GM23338 (cell line): ENCODE data around the gene MCC. TPM values are rescaled to one million over a fixed set of nuclear protein-coding genes. Genes with fewer than 3 reads are reported as not detected.

Experiments used
- ATAC-seq: fragments of 200-7000 bp; cut with Tn5 transposase; 3 replicates; pipeline ENCODE4 v1.9.1; 2020
- DNase-seq: peaks from one replicate; pipeline ENCODE4 v3.0.0-alpha.2; 2015; ENCODE audit warnings: low spot score
- H2AFZ ChIP-seq: fragments of 200-600 bp; sonication (generic); 2 replicates; pipeline ENCODE4 v1.8.0; 2016; ENCODE audit warnings: antibody characterized with exemption, mild to moderate bottlenecking, moderate library complexity
- H3F3A ChIP-seq: fragments of 200-600 bp; sonication (generic); replicated peaks from 2 replicates; pipeline ENCODE4 v1.8.0; 2017; ENCODE audit warnings: antibody characterized with exemption, mixed run types, low read depth
- H3K27ac ChIP-seq: fragments of 200-600 bp; sonication (generic); 2 replicates; pipeline ENCODE4 v1.6.1; 2016; ENCODE audit warnings: low read depth
- H3K27me3 ChIP-seq: fragments of 200-600 bp; sonication (generic); 2 replicates; pipeline ENCODE4 v1.8.0; 2016; ENCODE audit warnings: mild to moderate bottlenecking, mixed run types, moderate library complexity; ENCODE audit not compliant: insufficient read depth
- H3K36me3 ChIP-seq: fragments of 200-600 bp; sonication (generic); 2 replicates; pipeline ENCODE4 v1.8.0; 2016; ENCODE audit warnings: mild to moderate bottlenecking; ENCODE audit not compliant: insufficient read depth
- H3K4me1 ChIP-seq: fragments of 200-600 bp; sonication (generic); 2 replicates; pipeline ENCODE4 v1.8.0; 2016; ENCODE audit warnings: mild to moderate bottlenecking, moderate library complexity; ENCODE audit not compliant: insufficient read depth
- H3K4me2 ChIP-seq: fragments of 200-600 bp; sonication (generic); 2 replicates; pipeline ENCODE4 v1.7.1; 2017; ENCODE audit warnings: mixed run types
- H3K4me3 ChIP-seq: fragments of 200-600 bp; sonication (generic); 2 replicates; pipeline ENCODE4 v1.6.1; 2016; ENCODE audit warnings: mixed run types
- H3K79me2 ChIP-seq: fragments of 200-600 bp; sonication (generic); replicated peaks from 2 replicates; pipeline ENCODE4 v1.8.0; 2017; ENCODE audit warnings: mild to moderate bottlenecking; ENCODE audit not compliant: insufficient read depth
- H3K9me2 ChIP-seq: fragments of 200-600 bp; sonication (generic); 2 replicates; pipeline ENCODE4 v1.8.0; 2017; ENCODE audit not compliant: insufficient read depth
- H4K20me1 ChIP-seq: fragments of 200-600 bp; sonication (generic); replicated peaks from 2 replicates; pipeline ENCODE4 v1.8.0; 2017; ENCODE audit warnings: mild to moderate bottlenecking; ENCODE audit not compliant: insufficient read depth
- H3K27ac Mint-ChIP-seq: 2 replicates; pipeline ENCODE4 v1.8.0; 2020; ENCODE audit warnings: inconsistent platforms, mild to moderate bottlenecking, moderate library complexity, mixed read lengths
- H3K27me3 Mint-ChIP-seq: 3 replicates; pipeline ENCODE4 v1.8.0; 2022; ENCODE audit warnings: low read depth, mild to moderate bottlenecking, moderate library complexity, mixed read lengths, inconsistent platforms; ENCODE audit not compliant: insufficient read depth, poor library complexity
- H3K36me3 Mint-ChIP-seq: 3 replicates; pipeline ENCODE4 v1.8.0; 2021; ENCODE audit warnings: low read depth, mild to moderate bottlenecking, inconsistent platforms, moderate library complexity, mixed read lengths
- H3K4me1 Mint-ChIP-seq: 3 replicates; pipeline ENCODE4 v1.8.0; 2020; ENCODE audit warnings: mild to moderate bottlenecking, inconsistent platforms, mixed read lengths
- H3K4me3 Mint-ChIP-seq: 3 replicates; pipeline ENCODE4 v1.8.0; 2021; ENCODE audit warnings: moderate library complexity, mild to moderate bottlenecking, inconsistent platforms, mixed read lengths
- H3K9me3 Mint-ChIP-seq: 3 replicates; pipeline ENCODE4 v1.8.0; 2020; ENCODE audit warnings: moderate library complexity, mild to moderate bottlenecking, inconsistent platforms, mixed read lengths
- CREB1 ChIP-seq: fragments of 250-450 bp; sonication (Bioruptor Pico); IDR thresholded peaks from 2 replicates; pipeline ENCODE4 v1.5.0; 2020; ENCODE audit warnings: low read depth, mild to moderate bottlenecking, moderate library complexity
- CTCF ChIP-seq, 2 experiments: fragments of 200-600 bp in 1 of 2; sonication (generic) in 1 of 2; conservative IDR thresholded peaks; 2 replicates each; pipeline versions ENCODE4 v1.5.1 to v1.6.1; 2016 to 2017; ENCODE audit warnings: antibody characterized with exemption in 2 of 2, low read depth in 2 of 2, mild to moderate bottlenecking in 2 of 2, moderate library complexity in 1 of 2
- EZH2 ChIP-seq: fragments of 200-600 bp; sonication (generic); IDR thresholded peaks from one replicate; pipeline ENCODE4 v1.8.0; 2017; ENCODE audit warnings: antibody characterized with exemption, mild to moderate bottlenecking, low read depth; ENCODE audit not compliant: unreplicated experiment
- EZH2phosphoT487 ChIP-seq: fragments of 200-600 bp; sonication (generic); IDR thresholded peaks from one replicate; pipeline ENCODE4 v1.8.1; 2018; ENCODE audit warnings: antibody characterized with exemption; ENCODE audit not compliant: unreplicated experiment
- JUNB ChIP-seq: IDR thresholded peaks from one replicate; pipeline ENCODE4 v1.6.1; 2016; ENCODE audit warnings: antibody characterized with exemption; ENCODE audit not compliant: unreplicated experiment
- ZNF114 ChIP-seq: fragments of 250-450 bp; sonication (Bioruptor Pico); IDR thresholded peaks from 2 replicates; pipeline ENCODE4 v1.5.0; 2020; ENCODE audit warnings: mild to moderate bottlenecking, moderate library complexity
- ZNF331 ChIP-seq: fragments of 250-450 bp; sonication (Bioruptor Pico); IDR thresholded peaks from 2 replicates; pipeline ENCODE4 v1.5.0; 2020; ENCODE audit warnings: low read depth, mild to moderate bottlenecking, moderate library complexity
- polyA plus RNA-seq: library from polyadenylated mRNA; unstranded; fragments of >200 nt; fragmentation: Nextera tagmentation; extraction: Ambion mirVana; gene quantifications from 2 replicates; pipeline ENCODE4 v1.2.1, GENCODE V29; 2016
- total RNA-seq: library from RNA; depleted of rRNA; stranded (reverse); fragments of >200 nt; shearing (Covaris generic); gene quantifications from 2 replicates; pipeline ENCODE4 v1.2.3, GENCODE V29; 2014
- TF ChIP-seq, protein P1 (sequence below): IDR thresholded peaks from one replicate; pipeline ENCODE4 v1.6.1; 2018; ENCODE audit warnings: antibody characterized with exemption; ENCODE audit not compliant: unreplicated experiment

MCC gene
- total and polyA plus RNA-seq, 2 experiments from 2014 or later = 3.8 to 10.1 TPM

- H3K27ac Mint-ChIP-seq = no peak overlapping the region
- peaks cover 71% of the 10 kb centered on the region for H3K4me1 ChIP-seq
These were observed 214.3 kb downstream of the MCC start for GRCh38 chr5:113273948-113274347.

More at GRCh38 chr5:113273948-113274347, 214.3 kb downstream of the MCC start:
- no peaks in the 10 kb centered on the region; the same call in 1 of the 2 replicates for H3F3A ChIP-seq
- H3K27me3 ChIP-seq = no peaks in the 10 kb centered on the region
- Mint-ChIP-seq H3K4me3 (no peak overlapping the region), H3K9me3 (no peaks in the 10 kb centered on the region), H3K27me3 (peaks cover 9% of the 10 kb centered on the region), H3K36me3 (no peaks in the 10 kb centered on the region), H3K4me1 (peaks cover 68% of the 10 kb centered on the region)
- no peak for DNase-seq
- H4K20me1 ChIP-seq = no peaks in the 10 kb centered on the region
- no peak for ATAC-seq
- no peak for TF ChIP-seq EZH2phosphoT487
- no peak for TF ChIP-seq ZNF114 (CRISPR knock-in tag)
- no peak for TF ChIP-seq CTCF (conservative IDR thresholded peaks at IDR 0.05; ENCODE audit: low read depth in 2 of 2)
- no peak for TF ChIP-seq JUNB
- TF ChIP-seq, protein P1, sequence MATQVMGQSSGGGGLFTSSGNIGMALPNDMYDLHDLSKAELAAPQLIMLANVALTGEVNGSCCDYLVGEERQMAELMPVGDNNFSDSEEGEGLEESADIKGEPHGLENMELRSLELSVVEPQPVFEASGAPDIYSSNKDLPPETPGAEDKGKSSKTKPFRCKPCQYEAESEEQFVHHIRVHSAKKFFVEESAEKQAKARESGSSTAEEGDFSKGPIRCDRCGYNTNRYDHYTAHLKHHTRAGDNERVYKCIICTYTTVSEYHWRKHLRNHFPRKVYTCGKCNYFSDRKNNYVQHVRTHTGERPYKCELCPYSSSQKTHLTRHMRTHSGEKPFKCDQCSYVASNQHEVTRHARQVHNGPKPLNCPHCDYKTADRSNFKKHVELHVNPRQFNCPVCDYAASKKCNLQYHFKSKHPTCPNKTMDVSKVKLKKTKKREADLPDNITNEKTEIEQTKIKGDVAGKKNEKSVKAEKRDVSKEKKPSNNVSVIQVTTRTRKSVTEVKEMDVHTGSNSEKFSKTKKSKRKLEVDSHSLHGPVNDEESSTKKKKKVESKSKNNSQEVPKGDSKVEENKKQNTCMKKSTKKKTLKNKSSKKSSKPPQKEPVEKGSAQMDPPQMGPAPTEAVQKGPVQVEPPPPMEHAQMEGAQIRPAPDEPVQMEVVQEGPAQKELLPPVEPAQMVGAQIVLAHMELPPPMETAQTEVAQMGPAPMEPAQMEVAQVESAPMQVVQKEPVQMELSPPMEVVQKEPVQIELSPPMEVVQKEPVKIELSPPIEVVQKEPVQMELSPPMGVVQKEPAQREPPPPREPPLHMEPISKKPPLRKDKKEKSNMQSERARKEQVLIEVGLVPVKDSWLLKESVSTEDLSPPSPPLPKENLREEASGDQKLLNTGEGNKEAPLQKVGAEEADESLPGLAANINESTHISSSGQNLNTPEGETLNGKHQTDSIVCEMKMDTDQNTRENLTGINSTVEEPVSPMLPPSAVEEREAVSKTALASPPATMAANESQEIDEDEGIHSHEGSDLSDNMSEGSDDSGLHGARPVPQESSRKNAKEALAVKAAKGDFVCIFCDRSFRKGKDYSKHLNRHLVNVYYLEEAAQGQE = no peak
- no peak for TF ChIP-seq CREB1 (CRISPR knock-in tag)
- no peak for TF ChIP-seq EZH2
- no peak for TF ChIP-seq ZNF331 (CRISPR knock-in tag)
- H3K4me3 ChIP-seq = no peak overlapping the region
- H3K27ac ChIP-seq = no peak overlapping the region
- H3K4me2 ChIP-seq = no peak overlapping the region
- H3K79me2 ChIP-seq = peaks cover 16% of the 10 kb centered on the region
- H3K36me3 ChIP-seq = no peaks in the 10 kb centered on the region
- H2AFZ ChIP-seq = no peak overlapping the region
- H3K9me2 ChIP-seq = no peaks in the 10 kb centered on the region
